HTR-8/SVneo (cell line): ENCODE results near the gene ABCG1.

Experiments used
- DNase-seq: peaks from one replicate; pipeline ENCODE4 v3.0.0; 2011; ENCODE audit warnings: low spot score, mixed read lengths; ENCODE audit not compliant: insufficient read length
- FAIRE-seq: peaks from 2 replicates; lab custom pipeline; 2011; peaks lifted over from hg19 to GRCh38; lab: Jason Lieb, UNC

ABCG1 gene

DNA sequence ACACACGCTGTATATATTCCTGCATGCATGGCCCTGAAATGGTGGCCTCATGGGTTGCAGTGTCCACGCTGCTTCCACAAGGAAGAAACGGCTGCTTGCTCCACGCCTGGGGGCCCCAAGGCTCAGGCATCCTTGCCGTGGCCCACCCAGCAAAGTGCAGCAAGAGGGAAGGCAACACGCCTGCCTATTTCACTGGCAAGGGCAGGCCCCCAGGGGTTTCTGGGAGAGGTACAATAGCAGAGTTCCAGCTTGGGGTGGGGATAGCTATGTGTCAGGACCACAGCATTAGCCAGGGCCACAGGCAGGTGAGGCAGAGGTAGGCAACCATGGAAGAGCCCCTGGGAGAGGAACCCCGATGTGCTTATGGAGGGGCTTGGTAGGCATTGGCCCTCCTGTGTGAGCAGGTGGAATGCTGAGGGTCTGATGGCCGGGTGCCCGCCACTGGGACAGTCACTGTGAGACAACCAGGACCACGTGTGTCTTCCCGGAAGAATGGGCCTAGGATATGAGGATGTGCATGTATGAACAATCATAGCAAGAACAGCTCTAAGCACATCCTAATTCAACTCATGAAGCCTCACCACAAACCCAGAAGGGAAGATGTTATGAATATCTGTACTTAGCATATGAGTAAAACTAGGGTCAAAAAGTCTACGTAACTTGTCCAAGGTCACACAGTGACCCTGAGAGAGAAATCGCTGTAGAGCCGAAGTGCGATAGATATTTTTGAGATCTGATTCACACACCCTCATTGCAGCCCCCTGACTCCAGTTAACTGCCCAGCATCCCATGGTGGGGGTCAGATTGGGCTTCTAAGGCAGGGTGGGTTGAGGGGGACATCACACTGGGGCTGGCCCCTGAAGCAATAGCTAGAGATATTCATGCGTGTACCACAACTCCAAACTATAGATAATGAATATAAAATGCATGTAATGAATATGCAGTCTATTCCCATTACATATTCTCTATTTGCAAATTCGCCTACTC, 120.1 kb downstream of the ABCG1 start:
- no peak for DNase-seq
- no peak for FAIRE-seq

DNA sequence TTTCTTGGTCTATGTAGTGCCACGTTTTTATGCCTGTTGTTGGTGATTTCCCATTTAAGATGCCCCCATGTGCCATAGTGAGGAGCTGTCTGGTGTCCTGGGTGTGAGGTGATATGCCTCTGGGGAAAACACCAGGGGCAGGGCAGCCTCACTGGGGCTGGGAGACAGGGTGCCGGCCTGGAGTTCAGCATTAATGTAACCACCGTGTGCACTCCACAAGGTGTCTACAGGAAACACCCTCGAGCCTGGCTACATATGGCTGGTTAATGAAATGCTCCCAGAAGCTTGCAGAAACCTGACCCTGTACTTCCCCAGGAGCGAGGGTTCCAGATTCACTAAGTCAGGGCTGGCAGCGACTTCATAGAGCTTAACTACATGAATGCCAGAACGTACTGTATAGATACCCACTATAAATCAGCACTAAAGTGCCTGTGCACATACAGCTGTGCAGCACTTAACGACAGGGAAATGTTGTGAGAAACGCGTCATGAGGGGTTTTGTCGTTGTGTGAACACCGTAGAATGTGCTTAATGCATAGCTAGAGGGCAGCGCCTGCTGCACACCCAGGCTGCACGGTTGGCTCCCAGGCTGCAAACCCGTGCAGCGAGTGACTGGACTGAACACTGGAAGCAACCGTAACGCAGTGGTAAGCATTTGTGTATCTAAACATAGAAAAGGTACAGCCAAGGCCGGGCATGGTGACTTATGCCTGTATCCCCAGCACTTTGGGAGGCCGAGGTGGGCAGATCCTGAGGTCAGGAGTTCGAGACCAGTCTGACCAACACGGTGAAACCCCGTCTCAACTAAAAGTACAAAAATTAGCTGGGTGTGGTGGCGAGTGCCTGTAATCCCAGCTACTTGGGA, 121.5 kb downstream of the ABCG1 start:
- DNase-seq (no peak), FAIRE-seq (no peak)

DNA sequence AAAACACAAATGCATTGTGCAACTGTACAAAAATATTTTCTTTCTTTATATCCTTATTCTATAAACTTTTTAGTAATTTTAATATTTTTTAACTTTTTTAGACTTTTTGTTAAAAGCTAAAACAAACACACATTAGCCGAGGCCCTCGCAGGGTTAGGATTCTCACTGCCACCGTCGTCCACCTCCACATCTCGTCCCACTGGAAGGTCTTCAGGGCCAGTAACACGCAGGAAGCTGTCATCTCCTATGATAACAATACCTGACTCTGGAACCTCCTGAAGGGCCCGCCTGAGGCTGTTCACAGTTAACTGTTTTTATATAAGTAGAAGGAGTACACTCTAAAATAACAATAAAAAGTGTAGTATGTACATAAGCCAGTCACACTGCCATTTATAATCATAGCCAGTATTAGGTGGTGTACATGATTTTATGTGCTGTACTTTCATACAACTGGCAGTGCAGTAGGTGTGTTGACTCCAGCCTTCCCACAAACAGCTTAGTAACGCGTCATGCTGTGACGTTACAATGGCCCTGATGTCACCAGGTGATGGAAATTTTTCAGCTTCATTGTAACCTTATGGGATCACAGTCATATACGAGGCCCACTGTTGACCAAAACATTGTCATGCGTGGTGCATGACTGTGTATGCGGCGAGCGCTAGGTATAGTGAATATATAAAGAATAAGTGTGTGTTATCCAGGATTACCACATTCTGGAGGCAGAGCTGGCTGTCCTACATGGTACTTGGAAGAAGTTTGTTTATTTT, 123.0 kb downstream of the ABCG1 start:
- no peak for DNase-seq

GRCh38 chr21:42343101-42343500, 124.2 kb downstream of the ABCG1 start:
- FAIRE-seq = no peak
- no peak for DNase-seq

More for the DNA sequence above, 123.0 kb downstream of the ABCG1 start:
- no peak for FAIRE-seq

DNA sequence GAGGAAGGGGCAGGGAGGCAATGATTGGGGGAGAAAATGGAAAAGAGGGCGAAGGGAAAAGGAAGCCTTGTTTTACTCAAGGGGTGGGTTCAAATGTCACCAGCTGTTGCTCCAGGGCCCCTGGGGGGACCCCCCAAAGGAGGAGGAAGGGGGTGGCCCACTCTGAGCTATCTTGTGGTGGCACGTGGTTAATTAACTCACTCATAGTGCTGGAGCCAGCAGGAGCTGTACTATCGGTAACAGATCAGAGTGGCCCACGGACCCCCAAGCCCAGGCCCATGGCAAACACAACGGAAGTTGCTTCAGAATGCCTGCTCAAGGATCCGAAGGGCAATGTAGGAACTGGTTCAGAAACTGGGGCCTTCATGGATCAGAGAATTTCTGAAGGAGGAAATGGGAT, 124.6 kb downstream of the ABCG1 start:
- no peak for FAIRE-seq

GRCh38 chr21:42343963-42344510, 125.1 kb downstream of the ABCG1 start:
- FAIRE-seq (no peak), DNase-seq (no peak)

More for the DNA sequence above, 124.6 kb downstream of the ABCG1 start:
- DNase-seq = no peak

DNA sequence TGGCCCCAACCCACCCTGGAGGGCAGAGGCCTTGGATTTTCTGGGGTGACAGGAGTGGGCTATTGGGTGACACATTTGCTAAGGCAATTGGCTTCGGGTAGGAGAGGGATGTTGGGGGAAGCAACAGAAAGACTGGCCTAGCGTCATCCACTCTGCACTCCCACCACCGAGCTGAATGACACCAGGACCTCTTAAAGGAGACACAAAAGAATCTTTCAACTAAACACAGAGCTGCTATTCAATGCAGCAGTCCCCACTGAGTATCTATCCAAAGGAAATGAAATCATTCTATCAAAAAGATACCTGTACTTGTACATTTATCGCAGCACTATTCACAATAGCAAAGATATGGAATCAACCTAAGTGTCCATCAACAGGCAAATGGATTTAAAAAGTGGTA, 125.7 kb downstream of the ABCG1 start:
- no peak for DNase-seq
- FAIRE-seq = no peak

- no peak for DNase-seq
- no peak for FAIRE-seq
Measured at GRCh38 chr21:42346441-42346840, 127.5 kb downstream of the ABCG1 start.
